Astrocyte of the spinal cord (primary cell): ENCODE results near the gene CHCHD3.

Source experiments
- DNase-seq: peaks from one replicate; pipeline ENCODE4 v3.0.0; 2011; ENCODE audit warnings: low read depth, low spot score
- H3K4me3 ChIP-seq: 2 replicates; pipeline ENCODE4 v1.5.1; 2011; ENCODE audit warnings: low read depth, mild to moderate bottlenecking, low read length, moderate library complexity
- in situ Hi-C: cut with HindIII; loops from 2 replicates; pipeline ENCODE4 v1.10.0; 2017; ENCODE audit warnings: low sequenced_read_pairs
- TF ChIP-seq, protein P1 (sequence below): IDR thresholded peaks from 2 replicates; pipeline ENCODE4 v1.5.1; 2012; ENCODE audit warnings: low read depth, mild to moderate bottlenecking, low read length, inconsistent platforms

The CHCHD3 gene

GRCh38 chr7:132840199-132840598 is 241.7 kb downstream of the CHCHD3 start:
- in situ Hi-C loops, result no loop called here
- no peak overlapping the region for H3K4me3 ChIP-seq
- DNase-seq, result no peak
- TF ChIP-seq, protein P1, sequence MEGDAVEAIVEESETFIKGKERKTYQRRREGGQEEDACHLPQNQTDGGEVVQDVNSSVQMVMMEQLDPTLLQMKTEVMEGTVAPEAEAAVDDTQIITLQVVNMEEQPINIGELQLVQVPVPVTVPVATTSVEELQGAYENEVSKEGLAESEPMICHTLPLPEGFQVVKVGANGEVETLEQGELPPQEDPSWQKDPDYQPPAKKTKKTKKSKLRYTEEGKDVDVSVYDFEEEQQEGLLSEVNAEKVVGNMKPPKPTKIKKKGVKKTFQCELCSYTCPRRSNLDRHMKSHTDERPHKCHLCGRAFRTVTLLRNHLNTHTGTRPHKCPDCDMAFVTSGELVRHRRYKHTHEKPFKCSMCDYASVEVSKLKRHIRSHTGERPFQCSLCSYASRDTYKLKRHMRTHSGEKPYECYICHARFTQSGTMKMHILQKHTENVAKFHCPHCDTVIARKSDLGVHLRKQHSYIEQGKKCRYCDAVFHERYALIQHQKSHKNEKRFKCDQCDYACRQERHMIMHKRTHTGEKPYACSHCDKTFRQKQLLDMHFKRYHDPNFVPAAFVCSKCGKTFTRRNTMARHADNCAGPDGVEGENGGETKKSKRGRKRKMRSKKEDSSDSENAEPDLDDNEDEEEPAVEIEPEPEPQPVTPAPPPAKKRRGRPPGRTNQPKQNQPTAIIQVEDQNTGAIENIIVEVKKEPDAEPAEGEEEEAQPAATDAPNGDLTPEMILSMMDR, result no peak

DNA sequence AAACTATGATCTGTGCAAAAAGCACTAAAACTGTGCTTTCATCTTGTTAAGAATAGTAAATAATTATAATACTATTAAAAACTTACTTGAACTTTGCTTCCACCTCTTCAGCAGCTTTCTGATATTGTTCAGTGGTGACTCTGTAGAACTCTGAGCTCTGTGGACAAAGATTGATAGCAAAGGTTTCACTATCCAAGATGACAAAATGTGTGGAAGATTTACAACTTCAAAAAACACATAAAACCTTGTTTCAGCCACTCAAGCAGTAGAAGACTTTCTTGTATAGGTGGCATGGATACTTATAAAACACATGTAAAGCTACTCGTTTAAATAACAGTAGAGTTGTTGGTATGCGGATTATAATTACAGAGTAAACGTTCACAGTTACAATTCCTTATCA is 243.6 kb downstream of the CHCHD3 start:
- TF ChIP-seq, protein P1, result no peak
- in situ Hi-C loops, result no loop called here
- no peak for DNase-seq
- H3K4me3 ChIP-seq, result no peak overlapping the region

GRCh38 chr7:132837529-132837928 is 244.4 kb downstream of the CHCHD3 start:
- no peak overlapping the region for H3K4me3 ChIP-seq
- TF ChIP-seq, protein P1, result no peak
- in situ Hi-C loops, result no loop called here
- no peak for DNase-seq

- no peak overlapping the region for H3K4me3 ChIP-seq
- DNase-seq, result peak; percentile 16
- TF ChIP-seq, protein P1, result no peak
- in situ Hi-C loops, result no loop called here
These were observed 245.1 kb downstream of the CHCHD3 start for GRCh38 chr7:132836746-132837145.

DNA sequence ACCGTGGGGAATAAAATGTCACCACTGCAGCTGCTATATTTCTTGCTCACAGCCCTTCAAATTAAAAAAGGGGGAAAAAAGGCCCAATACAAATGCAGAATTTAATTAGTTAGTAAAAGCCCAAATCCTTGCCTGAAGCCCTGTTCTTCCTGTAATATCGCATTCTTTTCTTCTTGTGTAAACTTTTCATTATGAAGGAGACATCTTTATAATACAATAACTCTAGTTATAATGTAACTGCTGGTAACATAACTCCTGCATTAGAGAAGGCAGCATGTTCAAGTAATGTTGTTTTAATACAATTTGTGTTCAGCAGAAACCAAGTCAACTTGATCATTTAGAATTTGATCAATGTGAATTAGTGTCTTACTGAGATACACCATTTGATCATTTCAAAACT is 250.9 kb downstream of the CHCHD3 start:
- TF ChIP-seq, protein P1, result no peak
- DNase-seq, result no peak
- no peak overlapping the region for H3K4me3 ChIP-seq
- in situ Hi-C loops, result no loop called here

GRCh38 chr7:132828502-132828901 is 253.4 kb downstream of the CHCHD3 start:
- TF ChIP-seq, protein P1, result no peak
- H3K4me3 ChIP-seq, result no peak overlapping the region
- in situ Hi-C loops, result no loop called here
- DNase-seq, result no peak
